ENCODE results near the gene FOXN3.
"Not testable (repeated sequence)": the region's sequence is repeated elsewhere in the genome, so short reads cannot be mapped to it uniquely, and the experiment has no call there.

Gene FOXN3

GRCh38 chr14:89182326-89182725, 234.7 kb downstream of the FOXN3 start:
- DNase-seq = no peak

- DNase-seq = no peak
Measured at GRCh38 chr14:89180546-89180945, 236.5 kb downstream of the FOXN3 start.

- no peak for DNase-seq
Measured at GRCh38 chr14:89179891-89180404, 237.1 kb downstream of the FOXN3 start.

- DNase-seq = no peak
Measured at GRCh38 chr14:89178800-89179535, 238.1 kb downstream of the FOXN3 start.

- DNase-seq = no peak
Measured at GRCh38 chr14:89178376-89178775, 238.7 kb downstream of the FOXN3 start.

- no peak for DNase-seq
Measured at GRCh38 chr14:89175881-89176799, 240.9 kb downstream of the FOXN3 start.

GRCh38 chr14:89171628-89172027, 245.4 kb downstream of the FOXN3 start:
- no peak for DNase-seq

GRCh38 chr14:89171168-89171567, 245.9 kb downstream of the FOXN3 start:
- no peak for DNase-seq

GRCh38 chr14:89167705-89168104, 249.3 kb downstream of the FOXN3 start:
- DNase-seq = no peak

GRCh38 chr14:89166633-89167032, 250.4 kb downstream of the FOXN3 start:
- DNase-seq = no peak

- DNase-seq = no peak
Measured at GRCh38 chr14:89165189-89166181, 251.5 kb downstream of the FOXN3 start.

- no peak for DNase-seq
Measured at GRCh38 chr14:89164168-89165073, 252.6 kb downstream of the FOXN3 start.

- no peak for DNase-seq
Measured at GRCh38 chr14:89163031-89163636, 253.9 kb downstream of the FOXN3 start.

- DNase-seq = no peak
Measured at GRCh38 chr14:89162586-89162985, 254.4 kb downstream of the FOXN3 start.

GRCh38 chr14:89160437-89160836, 256.6 kb downstream of the FOXN3 start:
- DNase-seq = no peak

GRCh38 chr14:89158701-89159100, 258.3 kb downstream of the FOXN3 start:
- no peak for DNase-seq

GRCh38 chr14:89158104-89158503, 258.9 kb downstream of the FOXN3 start:
- DNase-seq = not testable (repeated sequence)

- no peak for DNase-seq
Measured at GRCh38 chr14:89155491-89155890, 261.5 kb downstream of the FOXN3 start.

- DNase-seq = not testable (repeated sequence)
Measured at GRCh38 chr14:89151693-89152092, 265.3 kb downstream of the FOXN3 start.

GRCh38 chr14:89146274-89146673, 270.8 kb downstream of the FOXN3 start:
- DNase-seq = no peak

- DNase-seq = no peak
Measured at GRCh38 chr14:89144642-89145041, 272.4 kb downstream of the FOXN3 start.
